ENCODE measurements around the gene RBPJL.

RBPJL gene

DNA sequence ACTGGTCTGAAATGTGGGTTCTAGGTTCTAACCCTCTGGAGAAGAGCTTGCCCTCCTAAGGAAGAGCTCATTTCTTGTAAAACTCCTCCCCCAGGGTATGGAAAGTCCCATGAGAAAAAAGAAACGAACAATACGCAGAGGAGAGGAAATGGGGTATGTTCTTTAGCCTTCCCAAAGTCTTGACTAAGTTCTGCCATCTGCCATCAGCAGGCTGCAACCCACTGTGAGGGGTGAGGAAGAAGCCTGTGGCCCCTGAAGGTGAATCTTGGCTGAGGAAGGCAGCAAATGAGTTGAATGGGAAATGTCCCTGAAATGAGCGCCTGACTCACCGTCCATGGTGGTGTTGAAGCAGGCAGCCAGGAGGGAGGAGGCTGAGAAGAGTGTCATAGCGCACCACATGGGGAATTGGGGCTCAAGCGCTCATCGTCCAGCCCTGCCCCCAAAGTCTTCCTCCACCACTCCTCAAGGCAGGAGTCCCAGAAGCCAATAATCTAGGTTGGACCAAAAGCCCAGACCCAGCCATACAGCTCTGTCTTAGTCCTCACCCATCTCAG, 11.8 kb downstream of the RBPJL start:
- no peak for DNase-seq

DNA sequence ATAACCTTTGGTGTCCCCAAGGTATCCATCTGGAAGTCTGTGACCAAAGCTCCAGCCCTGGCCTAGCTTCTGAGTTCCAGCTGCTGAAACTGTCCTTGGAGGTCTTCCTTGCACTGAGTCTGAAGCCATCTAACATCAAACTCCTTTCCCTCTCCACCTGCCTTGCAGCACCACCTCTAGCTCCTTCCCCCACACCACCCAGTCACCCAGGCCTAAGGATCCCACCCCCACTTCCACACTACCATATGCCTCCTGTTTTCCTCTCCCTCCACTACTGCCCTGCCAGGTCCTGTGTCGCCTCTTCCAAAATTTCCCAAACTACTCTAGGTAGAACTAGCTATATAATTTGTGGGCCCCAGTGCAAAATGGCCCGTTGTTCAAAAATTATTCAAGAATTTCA, 12.3 kb downstream of the RBPJL start:
- DNase-seq = no peak

DNA sequence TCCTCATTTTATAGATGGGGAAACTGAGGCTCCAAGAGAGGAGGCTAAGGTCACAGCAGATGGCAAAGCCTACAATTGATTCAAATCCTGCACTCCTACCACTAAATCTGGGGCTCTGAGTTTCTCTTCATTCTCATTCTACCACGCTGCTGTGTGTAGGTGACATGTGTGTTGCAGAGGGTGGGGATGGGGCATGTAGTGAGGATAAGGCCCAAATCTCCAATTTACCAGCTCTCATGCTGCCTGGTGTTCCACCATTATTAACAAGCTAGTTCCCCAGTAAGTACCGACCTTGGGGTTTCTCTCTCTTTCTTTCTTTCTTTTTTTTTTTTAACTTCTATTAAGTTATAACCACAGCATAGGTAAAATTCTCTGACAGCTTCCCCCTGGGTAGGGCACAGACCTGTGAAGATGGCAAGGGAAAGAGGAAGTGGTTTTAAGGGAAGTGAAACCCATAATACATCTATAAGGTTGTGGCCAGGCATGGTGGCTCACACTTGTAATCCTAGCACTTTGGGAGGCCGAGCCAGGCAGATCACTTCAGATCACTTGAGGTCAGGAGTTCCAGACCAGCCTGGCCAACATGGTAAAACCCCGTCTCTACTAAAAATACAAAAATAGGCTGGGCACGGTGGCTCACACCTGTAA, 14.4 kb downstream of the RBPJL start:
- DNase-seq = no peak

DNA sequence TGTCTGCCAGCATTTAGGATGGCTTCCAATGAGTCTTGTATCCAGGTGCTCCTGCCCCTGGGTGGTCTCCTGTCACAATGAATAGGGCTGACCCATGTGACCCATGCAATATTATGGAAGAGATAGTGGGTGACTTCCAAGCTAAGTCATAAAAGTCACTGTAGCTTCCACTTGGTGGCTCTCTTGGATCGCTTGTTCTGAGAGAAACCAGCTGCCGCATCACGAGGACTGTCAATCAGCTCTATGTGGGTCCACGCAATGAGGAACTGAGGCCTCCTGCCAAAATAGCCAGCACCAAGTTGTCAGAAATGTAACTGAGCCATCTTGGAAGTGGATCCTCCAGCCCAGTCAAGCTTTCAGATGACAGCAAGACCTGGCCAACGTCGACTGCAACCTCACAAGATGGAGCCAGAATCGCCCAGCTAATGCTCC, 16.3 kb downstream of the RBPJL start:
- no peak for DNase-seq

DNA sequence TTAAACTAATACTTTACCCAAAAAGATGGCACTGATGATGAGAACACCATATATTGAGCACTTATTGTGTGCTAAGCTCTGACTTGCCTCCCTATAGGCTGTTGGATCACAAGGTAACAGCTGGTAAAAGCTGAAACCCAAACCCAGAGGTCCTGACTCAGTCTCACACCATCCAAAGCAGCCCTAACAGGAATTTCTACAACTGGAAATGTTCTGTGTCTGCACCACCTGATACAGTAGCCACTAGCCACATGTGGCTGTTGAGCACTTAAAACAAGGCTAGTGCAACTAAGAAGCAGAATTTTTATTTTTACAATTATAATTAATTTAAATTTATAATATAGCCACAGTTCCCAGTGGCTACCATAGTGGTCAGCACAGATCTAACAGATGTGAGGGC, 17.1 kb downstream of the RBPJL start:
- no peak for DNase-seq

DNA sequence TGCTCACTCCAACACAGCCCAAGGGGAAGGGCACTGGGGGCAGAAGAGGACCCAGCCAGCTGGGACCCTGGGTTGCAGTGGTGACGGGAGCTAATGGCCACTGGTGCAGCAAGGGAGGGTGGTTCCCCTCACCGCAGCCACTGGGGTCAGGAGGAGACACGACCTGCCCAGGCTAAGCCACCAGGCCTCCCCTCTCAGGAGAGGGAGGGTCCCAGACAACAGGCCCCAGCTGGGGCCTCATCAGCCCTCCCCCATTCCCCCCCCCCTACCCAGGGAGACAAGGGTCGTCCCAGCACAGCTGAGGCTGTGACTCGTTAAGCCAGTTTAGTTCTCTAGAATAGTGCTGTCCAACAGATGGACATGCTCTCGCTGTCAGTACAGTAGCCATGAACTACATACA, 18.7 kb downstream of the RBPJL start:
- no peak for DNase-seq

DNA sequence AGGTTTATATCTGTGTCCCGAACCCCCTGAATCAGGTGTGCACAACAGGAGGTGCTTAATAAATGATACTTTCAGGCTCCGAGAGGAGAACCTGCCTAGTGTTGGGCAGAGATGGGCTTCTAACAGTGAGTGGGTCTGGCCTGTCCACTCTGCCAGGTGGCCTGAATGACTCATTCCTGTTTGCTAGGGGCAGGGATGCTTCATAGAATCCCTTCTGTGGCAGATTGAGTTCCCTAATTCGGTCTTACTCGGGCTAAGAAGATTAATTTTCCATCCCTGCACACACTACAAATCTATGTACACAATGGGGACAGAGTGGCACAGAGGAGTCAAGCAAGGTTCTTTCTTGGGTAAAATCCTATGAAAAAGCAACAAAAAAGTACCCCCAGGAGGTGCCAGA, 21.8 kb downstream of the RBPJL start:
- no peak for DNase-seq

DNA sequence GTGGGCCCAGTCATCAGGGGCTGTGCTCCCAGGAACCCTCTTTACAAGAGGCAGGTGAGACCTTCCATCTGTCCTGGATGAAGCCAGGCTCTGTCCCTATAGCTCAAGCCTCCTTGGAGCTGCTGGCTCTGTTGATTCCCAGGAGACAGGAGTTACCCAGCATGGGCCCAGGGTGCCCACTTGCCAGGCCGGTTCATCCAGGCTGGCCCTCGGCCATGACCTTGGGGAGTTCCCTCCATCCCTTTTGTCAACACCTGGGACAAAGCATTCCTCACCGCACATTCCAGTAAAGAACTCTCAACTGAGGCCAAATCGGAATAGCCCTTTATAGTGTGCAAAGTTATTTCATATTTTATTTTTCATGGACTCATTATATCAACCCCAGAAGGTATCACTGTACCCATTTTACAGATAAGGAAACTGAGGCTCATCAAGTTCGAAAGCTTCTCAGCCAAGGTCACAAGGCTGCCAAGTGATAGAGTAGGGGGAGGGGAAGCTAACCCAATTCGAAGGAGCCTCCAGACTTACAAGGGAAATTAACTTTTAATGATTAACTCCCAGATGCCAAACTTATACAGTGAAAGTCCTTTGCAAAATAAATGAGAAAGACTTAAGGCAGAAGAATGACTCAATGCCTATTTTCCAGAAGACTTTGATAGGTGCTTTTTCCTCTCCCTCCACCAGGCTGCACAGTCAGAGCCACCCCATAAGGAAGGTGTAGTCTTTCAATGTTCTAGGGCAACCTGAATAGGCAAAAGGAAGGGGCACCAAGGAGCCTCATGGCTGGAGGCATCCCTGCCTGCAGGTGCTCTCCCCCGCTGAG, 23.1 kb downstream of the RBPJL start:
- DNase-seq = no peak

DNA sequence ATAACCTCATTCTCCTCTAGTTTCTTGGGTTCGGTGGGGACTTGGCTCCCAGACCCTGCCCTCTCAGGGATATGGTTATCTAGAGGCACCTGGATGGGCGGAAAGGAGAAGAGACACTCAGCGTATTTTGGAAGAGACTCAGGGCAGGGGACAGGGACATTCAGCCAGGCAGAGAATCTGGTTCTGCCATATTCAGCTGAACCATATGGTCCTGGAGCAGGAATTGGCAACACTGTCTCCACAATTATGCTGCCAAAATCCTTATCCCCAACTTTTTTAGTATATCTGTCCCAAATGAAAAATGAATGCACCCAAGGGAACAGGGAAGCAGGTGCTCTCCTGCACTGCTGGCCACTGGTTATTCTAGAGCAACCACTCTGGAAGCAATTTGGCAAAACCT, 23.8 kb downstream of the RBPJL start:
- DNase-seq = no peak

DNA sequence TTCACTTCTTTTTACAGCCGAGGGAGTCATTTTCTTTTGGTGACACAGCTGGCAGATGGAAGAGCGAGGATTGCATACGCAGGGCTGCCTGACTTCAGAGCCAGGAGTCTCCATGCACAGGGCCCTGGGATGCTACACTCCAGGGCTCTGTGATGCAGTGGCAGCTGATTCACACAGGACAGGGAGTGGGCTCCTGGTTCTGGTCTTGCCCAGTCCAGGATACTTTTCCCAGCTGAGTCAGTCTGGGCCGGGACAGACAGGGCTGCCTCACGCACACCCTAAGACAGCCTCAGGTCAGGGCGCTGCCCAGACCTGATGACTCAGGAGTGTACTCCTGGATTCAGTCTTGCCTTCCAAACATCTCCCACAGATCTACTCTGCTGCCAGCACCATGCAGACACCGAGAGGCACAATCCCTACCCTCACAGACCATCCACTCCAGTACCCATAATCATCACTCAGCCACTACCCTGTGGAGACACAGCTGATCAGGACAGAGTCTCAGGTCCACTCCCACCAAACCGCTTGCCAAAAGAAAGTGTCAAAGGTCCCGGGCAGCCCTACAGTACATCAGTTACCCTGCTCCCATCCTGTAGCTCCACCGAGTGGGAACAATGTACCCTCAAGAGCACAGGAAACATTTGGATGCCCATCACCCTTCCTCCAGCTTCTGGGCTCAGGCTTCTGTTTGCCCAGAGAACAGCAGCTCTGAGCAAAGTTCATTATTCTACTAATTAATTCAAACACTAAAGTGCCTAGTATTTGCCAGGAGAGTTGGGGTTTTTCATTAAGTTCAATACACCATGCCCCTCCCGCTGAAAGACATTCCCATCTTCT, 30.1 kb downstream of the RBPJL start:
- DNase-seq = no peak

DNA sequence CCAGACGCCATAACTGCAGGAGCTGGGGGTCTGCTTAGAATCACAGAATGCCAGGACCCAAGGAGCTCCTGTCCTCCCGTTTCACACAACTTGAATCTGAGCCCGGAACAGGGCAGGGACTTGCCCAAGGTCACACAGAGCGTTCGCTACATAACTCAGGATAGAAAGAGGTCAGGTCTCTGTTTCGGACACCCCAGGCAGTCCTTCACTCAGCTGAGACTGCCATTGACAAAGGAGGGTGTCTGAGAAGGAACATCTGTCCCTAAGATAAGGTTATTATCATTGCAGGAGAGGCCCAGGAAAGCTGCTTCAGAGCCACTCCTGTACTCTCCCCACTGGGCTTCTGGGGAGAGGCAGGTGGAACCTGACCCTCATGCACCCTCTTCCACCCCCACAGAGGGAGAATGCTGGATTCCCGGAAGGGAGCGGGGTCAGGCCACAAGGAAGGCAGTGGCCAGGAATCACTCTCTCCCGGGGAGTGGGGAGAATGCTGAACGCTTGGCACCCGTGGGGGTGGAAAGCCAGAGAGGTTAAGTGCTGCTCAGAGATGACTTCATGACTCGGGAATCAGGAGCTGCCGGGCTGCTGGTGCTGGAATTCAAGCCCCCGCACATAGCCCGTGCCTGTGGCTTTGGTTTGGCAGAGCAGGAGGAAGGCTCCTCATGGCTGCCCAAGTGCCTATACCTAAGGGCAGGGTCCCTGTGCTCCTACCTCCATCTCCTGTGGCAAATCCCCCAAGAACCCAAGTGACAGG, 30.9 kb downstream of the RBPJL start:
- DNase-seq = no peak

DNA sequence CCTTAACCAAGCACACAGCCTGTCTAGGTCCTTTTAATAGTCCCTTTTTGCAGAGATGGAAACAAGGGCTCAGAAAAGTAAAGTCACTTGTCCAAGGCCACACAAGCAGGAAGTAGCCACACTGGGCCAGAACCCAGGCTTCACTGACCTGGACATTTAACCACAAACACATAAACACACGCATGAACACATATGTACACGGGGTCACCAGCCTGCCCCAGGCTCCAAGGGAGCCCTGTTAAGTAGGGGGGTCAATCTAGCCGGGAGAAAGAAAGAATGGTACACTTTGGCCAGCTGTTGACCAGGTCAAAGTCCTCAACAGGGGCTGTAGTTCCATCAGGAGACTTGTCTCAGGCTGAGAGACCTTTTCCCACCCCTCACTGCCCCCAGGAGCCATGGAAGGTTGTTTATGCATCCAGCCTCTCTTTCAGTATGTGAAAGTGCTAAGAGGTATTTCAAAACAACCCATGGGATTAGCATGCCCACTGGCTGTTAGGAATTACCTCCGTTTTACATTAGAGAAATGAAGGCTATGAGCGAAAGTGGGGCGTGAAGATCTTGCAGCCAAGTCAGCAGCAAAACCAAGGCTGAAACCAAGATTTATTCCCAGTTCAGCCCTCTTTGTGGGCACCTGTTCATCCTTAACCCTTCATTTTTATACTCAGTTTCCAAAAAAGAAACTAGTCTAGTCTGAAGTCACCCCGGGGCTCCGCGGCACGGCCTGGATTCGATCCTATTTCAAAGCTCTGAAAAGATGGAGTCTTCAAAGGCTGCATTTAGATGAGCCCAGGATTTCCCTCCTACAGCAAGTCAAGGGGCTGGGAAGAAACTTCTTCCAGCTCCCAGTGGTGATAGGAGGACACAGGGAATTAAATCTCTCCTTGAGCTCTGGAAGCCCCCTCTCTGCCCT, 31.7 kb downstream of the RBPJL start:
- DNase-seq = no peak

DNA sequence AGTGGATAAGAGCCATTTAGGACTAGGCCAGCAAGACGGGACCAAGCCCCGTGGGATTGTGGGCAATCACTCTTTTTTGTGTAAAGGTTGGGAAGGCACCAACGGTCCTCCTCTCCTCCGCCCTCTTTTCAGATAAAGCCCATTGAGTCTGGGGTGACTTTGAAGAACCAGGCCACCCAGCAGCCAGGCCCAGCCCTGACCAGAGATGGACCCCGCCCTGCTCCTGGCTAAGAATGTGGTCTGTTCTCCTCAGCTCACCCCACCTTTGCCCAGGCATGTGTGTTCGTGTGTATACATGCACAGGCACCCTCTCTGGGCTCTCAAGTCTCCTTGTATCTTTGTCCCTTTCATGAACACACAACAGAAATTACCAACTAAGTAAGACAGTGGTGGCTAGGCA, 32.4 kb downstream of the RBPJL start:
- DNase-seq = no peak

DNA sequence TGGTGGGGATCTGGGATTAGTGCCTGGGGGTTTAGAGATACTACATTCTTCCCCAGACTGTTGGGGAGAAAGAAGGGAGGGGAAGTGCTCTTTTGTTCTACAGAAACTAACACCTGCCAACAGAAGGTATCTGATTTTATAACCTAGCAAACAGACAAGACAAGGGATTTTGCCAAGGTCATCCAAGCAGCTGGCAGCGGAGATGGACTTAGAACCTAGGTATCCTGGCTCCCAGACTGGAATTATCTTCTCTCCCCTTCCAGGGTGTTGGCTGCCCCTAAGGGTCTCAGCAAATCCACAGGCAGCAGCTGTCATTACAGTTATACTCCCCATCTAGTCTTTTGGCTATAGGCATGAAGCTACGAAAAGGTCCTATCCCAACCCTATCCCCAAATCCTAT, 33.2 kb downstream of the RBPJL start:
- no peak for DNase-seq

DNA sequence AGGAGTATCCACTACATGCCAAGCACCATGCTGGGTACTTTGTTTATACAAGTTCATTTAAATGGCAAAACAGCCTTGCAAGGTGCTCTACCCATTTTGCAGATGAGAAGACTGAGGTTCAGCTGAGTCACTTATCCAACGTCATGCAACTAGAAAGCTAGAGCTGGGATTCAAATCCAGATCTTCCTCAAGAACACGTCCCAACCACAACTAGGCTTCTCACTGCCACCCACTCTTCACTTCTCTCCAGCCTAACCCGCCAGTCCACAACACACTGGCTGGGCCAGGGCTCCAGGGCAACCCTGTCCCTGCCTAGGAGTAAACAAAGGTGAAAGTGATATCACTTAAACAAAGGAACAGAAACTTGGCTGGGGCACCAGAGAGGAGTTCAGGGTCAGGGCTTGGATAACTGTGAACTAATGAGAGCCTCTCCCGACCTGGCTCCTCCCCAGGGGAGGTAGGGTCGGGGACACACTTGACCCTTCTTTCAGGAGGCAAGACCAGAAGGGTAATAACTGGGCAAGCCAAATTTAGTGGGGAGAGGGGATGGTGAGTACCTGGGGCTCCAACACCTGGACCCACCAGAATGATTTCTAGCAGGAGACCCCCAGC, 33.7 kb downstream of the RBPJL start:
- no peak for DNase-seq

DNA sequence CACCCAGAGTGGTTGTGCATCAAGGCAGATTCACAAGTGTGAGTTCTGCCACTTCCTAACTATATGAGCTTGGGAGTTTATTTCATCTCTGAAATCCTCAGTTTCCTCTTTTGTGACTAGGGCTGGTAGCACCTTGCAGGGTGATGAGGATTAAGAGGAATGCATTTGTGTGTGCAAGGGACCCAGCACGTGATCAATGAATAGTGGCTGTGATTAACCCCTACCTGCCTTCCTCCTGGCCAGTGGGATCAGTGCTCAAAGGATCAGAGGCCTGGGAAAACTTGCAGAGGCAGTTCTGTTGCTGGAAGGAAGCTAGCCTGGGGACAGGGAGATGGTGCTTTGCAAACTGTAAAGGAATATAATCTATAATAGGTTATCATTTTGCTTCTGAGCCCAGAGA, 34.3 kb downstream of the RBPJL start:
- DNase-seq = no peak

DNA sequence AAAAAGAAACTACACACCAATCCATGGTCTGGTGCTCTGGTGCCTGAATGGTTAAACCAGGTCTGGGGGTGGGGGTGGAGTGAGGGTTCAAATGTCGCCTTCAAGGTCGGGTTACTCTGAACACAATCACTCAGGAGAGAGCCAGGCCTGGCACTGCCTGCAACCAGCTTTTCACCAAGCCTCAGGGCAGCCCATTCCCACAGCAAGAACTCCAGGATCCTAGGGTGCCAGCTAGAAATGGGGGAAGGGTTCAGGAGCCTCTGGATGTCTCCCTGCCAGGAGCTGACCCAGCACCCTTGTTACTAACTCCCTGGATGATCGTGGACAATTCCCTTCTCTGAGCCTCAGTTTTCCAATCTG, 34.9 kb downstream of the RBPJL start:
- no peak for DNase-seq

DNA sequence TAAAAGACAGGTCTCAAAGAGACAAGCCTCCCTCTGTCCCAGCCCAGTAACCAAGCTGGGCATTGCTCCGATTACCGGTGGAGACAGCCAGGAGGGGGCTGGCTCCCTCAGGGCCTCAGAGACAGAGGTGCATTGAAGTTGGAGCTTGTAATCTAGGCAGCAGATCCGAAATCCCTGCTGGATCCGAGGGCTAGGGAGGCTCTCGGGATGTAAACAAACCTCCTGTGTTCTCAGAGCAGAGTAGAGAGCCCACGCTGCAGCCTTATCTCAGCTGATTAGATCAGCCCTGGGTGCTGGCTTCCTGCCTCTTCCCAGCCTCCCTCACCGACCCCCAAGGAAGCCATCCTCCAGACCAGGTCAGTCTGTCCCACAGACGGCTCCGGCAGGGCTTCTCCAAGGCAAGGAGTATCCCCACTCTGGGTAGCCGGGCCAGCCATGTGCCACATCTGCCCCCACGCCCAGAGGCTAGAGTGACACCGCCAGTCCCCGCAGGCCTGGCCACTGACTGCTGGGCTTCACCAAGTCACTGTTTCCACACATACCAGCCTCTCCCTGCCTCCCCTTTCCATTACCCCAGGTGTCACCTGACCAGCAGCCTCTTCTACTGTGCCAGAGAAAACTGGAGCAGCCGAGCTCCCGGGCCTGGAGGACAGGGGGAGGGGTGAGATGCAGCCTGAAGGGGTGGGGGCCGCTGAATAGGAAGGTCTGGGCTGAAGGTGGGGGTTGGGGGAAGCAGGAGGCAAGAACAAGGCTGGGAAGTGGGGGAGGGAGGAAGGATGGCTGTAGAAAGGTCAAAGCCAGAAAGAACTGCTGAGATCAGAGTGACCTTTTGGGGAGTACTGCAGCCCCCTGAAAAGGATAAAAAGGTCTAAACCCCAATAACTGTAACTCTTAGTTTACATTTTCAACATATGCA, 35.6 kb downstream of the RBPJL start:
- DNase-seq = no peak

DNA sequence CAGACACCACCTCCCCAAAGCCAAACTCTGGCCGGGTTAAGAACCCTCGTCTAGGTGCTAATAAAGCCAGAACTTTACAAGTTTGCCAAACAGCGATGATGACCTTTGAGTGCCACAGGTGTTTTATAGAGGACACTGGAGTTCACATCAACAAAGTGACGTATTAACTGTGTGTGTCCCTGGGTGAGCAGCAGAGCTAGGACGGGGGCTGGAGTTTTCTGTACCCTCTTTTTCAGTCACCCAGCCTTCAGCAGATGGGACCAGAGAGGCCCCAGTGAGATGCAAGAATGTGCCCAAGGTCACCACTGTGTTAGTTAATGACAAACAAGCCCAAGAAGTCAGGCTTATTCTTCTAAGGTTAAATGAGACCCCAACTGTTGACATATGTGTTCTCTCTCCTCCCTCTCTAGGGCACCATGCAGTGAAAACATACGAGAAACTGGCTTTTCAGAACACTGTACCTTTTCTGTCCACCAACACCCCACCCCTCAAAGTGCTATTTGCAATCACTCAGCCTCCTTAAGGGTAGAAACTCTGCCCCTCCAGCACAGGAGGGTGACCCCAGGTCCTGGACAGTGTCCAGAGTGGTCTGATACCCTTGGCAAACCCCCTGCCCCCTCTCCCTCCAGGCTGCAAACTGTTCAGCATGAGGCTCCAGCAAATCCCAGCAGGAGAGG, 36.4 kb downstream of the RBPJL start:
- no peak for DNase-seq

Data from activated effector memory CD4-positive, alpha-beta T cell treated with Interleukin-2 at 50 U/mL for 16 hours (primary cell).